Activated T-helper 2 cell treated with anti-CD3 and anti-CD28 coated beads, Interferon-gamma antibody, Interleukin-2, Interleukin-4, amounts not matched to agents 10 μg/mL and 5 μg/mL and 100 μg/mL, durations not matched to agents 14 hours and 24 hours and 36 hours (primary cell): ENCODE results near the gene TBCB. TPM values are rescaled to one million over a fixed set of nuclear protein-coding genes. Genes with fewer than 3 reads are reported as not detected.
"Not testable (repeated sequence)": the region's sequence is repeated elsewhere in the genome, so short reads cannot be mapped to it uniquely, and the experiment has no call there.

ENCODE experiments used
- DNase-seq: peaks from one replicate; pipeline ENCODE4 v3.0.0; 2021; ENCODE audit warnings: low spot score
- H3K27ac Mint-ChIP-seq: one replicate; pipeline ENCODE4 v1.8.0; 2021; ENCODE audit warnings: mixed read lengths
- H3K27me3 Mint-ChIP-seq: one replicate; pipeline ENCODE4 v1.8.0; 2021; ENCODE audit warnings: low read depth, mixed read lengths
- H3K36me3 Mint-ChIP-seq: one replicate; pipeline ENCODE4 v1.8.0; 2021; ENCODE audit warnings: low read depth, mixed read lengths
- H3K4me1 Mint-ChIP-seq: one replicate; pipeline ENCODE4 v1.8.0; 2021; ENCODE audit warnings: low read depth, mixed read lengths
- H3K4me3 Mint-ChIP-seq: one replicate; pipeline ENCODE4 v1.8.0; 2021; ENCODE audit warnings: low read depth, mild to moderate bottlenecking, moderate library complexity, mixed read lengths
- H3K9me3 Mint-ChIP-seq: one replicate; pipeline ENCODE4 v1.8.0; 2021; ENCODE audit warnings: mixed read lengths
- intact Hi-C: fragments of 100-400 bp; cut with micrococcal nuclease; formaldehyde crosslinking; loops from one replicate; pipeline ENCODE4 v1.15.1; 2023
- total RNA-seq: library from RNA; stranded (reverse); gene quantifications from 2 replicates; pipeline ENCODE4 v1.2.3, GENCODE V29; 2022

TBCB gene, protein sequence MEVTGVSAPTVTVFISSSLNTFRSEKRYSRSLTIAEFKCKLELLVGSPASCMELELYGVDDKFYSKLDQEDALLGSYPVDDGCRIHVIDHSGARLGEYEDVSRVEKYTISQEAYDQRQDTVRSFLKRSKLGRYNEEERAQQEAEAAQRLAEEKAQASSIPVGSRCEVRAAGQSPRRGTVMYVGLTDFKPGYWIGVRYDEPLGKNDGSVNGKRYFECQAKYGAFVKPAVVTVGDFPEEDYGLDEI
- total RNA-seq = 143 and 147 TPM in 2 replicates

GRCh38 chr19:36115453-36116343 is at the start of gene TBCB:
TBCB (plus strand) TSS chr19:36115468; CDS start chr19:36115561, 93 bp downstream.
- no peaks in the 10 kb centered on the region for H3K27me3 Mint-ChIP-seq
- peaks cover 23% of the 10 kb centered on the region for H3K4me1 Mint-ChIP-seq
- peaks cover 48% of the 10 kb centered on the region for H3K36me3 Mint-ChIP-seq
- intact Hi-C loops = loop anchor here (1.0 to 10.0 kb wide), 8 partner anchors 12 to 471 kb away; partner anchors contain the start of genes ALKBH6, COX6B1, ETV2 and HSPB6
- H3K27ac Mint-ChIP-seq = peak within 1 kb of the TSS; percentile 89
- H3K4me3 Mint-ChIP-seq = peak within 1 kb of the TSS; percentile 90
- no peaks in the 10 kb centered on the region for H3K9me3 Mint-ChIP-seq
- DNase-seq = no peak

DNA sequence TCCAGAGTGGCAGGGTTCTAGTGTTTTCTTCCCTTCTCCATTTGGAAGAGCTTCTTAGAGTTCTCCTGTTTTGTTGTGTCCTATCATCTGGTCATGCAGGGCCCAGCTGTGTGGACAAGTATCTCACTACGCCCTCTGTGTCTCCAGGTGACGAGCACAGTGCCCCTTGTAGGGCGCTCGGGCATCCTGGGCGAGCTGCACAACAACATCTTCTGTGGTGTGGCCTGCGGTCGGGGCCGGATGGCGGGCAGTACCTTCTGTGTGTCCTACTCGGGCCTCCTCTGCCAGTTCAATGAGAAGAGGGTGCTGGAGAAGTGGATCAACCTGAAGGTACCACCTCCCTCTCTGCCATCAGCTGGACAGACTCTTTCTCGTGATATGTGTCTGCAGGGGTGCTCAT is 47.6 kb upstream of the TBCB start:
- Mint-ChIP-seq H3K36me3 (peaks cover 58% of the 10 kb centered on the region), H3K4me1 (no peaks in the 10 kb centered on the region), H3K27ac (no peak overlapping the region), H3K4me3 (no peak overlapping the region), H3K9me3 (no peaks in the 10 kb centered on the region), H3K27me3 (no peaks in the 10 kb centered on the region)
- DNase-seq = no peak
- intact Hi-C loops = no loop called here

DNA sequence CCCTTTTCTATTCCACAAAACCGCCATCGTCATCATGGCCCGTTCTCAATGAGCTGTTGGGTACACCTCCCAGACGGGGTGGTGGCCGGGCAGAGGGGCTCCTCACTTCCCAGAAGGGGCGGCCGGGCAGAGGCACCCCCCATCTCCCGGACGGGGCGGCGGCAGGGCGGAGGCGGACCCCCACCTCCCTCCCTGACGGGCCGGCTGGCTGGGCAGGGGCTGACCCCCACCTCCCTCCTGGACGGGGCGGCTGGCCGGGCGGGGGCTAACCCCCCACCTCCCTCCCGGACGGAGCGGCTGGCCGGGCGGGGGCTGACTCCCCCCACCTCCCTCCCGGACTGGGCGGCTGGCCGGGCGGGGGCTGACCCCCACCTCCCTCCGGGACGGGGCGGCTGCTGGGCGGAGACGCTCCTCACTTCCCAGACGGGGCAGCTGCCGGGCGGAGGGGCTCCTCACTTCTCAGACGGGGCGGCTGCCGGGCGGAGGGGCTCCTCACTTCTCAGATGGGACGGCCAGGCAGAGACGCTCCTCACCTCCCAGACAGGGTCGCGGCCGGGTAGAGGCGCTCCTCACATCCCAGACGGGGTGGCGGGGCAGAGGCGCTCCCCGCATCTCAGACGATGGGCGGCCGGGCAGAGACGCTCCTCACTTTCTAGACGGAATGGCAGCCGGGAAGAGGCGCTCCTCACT is 46.3 kb upstream of the TBCB start:
- H3K27me3 Mint-ChIP-seq, H3K4me3 Mint-ChIP-seq, H3K27ac Mint-ChIP-seq, H3K9me3 Mint-ChIP-seq, intact Hi-C loops, DNase-seq, H3K4me1 Mint-ChIP-seq: not testable (repeated sequence)
- peaks cover 61% of the 10 kb centered on the region for H3K36me3 Mint-ChIP-seq

GRCh38 chr19:36072081-36072480 is 43.2 kb upstream of the TBCB start:
- no peak for DNase-seq
- Mint-ChIP-seq H3K4me1 (no peaks in the 10 kb centered on the region), H3K27ac (no peak overlapping the region), H3K9me3 (no peaks in the 10 kb centered on the region), H3K27me3 (no peaks in the 10 kb centered on the region), H3K36me3 (peaks cover 52% of the 10 kb centered on the region), H3K4me3 (no peak overlapping the region)
- intact Hi-C loops = no loop called here

- Mint-ChIP-seq H3K4me3 (no peak overlapping the region), H3K27me3 (no peaks in the 10 kb centered on the region), H3K36me3 (peaks cover 49% of the 10 kb centered on the region), H3K27ac (no peak overlapping the region), H3K9me3 (no peaks in the 10 kb centered on the region), H3K4me1 (no peaks in the 10 kb centered on the region)
- no peak for DNase-seq
- intact Hi-C loops = no loop called here
Measured at GRCh38 chr19:36073121-36073876, 42.0 kb upstream of the TBCB start.

GRCh38 chr19:36079389-36079945 is 35.8 kb upstream of the TBCB start:
- DNase-seq = no peak
- intact Hi-C loops = no loop called here
- H3K36me3 Mint-ChIP-seq = peaks cover 60% of the 10 kb centered on the region
- no peak overlapping the region for H3K4me3 Mint-ChIP-seq
- H3K9me3 Mint-ChIP-seq = no peaks in the 10 kb centered on the region
- no peaks in the 10 kb centered on the region for H3K4me1 Mint-ChIP-seq
- H3K27ac Mint-ChIP-seq = peak overlapping the region; percentile 38
- no peaks in the 10 kb centered on the region for H3K27me3 Mint-ChIP-seq

GRCh38 chr19:36081385-36081784 is 33.9 kb upstream of the TBCB start:
- DNase-seq = no peak
- Mint-ChIP-seq H3K27ac (no peak overlapping the region), H3K4me3 (no peak overlapping the region), H3K36me3 (peaks cover 65% of the 10 kb centered on the region), H3K27me3 (no peaks in the 10 kb centered on the region), H3K4me1 (no peaks in the 10 kb centered on the region), H3K9me3 (no peaks in the 10 kb centered on the region)
- intact Hi-C loops = no loop called here

DNA sequence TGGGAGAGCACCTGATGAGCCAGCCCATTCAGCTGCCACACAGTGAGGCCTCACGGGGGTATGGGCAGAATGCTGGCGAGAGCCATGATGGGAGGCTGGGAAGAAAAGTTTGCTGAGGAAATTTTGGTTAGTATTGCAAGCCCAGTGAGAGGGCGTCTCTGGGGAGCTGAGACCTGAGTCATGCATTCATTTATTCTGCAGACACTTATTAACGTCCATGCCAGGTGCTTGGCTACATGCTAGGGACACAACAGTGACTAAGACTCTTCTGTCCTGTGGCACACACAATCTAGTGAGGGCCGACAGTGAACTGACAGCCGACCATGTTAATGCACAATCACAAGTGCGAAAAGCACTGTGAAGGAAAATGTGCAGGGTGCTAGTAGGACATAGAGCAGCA is 33.4 kb upstream of the TBCB start:
- DNase-seq = no peak
- no peak overlapping the region for H3K4me3 Mint-ChIP-seq
- H3K27ac Mint-ChIP-seq = no peak overlapping the region
- intact Hi-C loops = no loop called here
- no peaks in the 10 kb centered on the region for H3K27me3 Mint-ChIP-seq
- peaks cover 67% of the 10 kb centered on the region for H3K36me3 Mint-ChIP-seq
- H3K4me1 Mint-ChIP-seq = no peaks in the 10 kb centered on the region
- H3K9me3 Mint-ChIP-seq = no peaks in the 10 kb centered on the region

DNA sequence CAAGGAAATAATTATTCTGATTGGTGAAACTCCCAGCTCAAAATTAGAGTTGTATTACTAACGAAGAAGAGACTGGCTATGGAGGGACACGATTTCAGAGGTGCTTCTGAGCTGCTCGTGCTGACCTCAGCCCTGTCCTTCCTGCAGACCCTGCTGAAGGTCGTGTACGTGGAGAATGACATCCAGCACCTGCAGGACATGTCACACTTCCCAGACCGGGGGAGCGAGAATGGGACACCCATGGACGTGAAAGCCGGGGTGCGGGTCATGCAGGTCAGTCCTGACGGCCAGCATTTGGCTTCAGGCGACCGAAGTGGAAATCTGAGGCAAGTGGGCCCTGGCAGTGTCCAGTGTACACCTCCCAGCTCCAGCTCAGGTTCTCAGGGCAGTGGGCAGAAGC is 32.4 kb upstream of the TBCB start:
- Mint-ChIP-seq H3K4me1 (no peaks in the 10 kb centered on the region), H3K27ac (no peak overlapping the region), H3K27me3 (no peaks in the 10 kb centered on the region), H3K4me3 (no peak overlapping the region), H3K36me3 (peaks cover 60% of the 10 kb centered on the region), H3K9me3 (no peaks in the 10 kb centered on the region)
- intact Hi-C loops = no loop called here
- no peak for DNase-seq

DNA sequence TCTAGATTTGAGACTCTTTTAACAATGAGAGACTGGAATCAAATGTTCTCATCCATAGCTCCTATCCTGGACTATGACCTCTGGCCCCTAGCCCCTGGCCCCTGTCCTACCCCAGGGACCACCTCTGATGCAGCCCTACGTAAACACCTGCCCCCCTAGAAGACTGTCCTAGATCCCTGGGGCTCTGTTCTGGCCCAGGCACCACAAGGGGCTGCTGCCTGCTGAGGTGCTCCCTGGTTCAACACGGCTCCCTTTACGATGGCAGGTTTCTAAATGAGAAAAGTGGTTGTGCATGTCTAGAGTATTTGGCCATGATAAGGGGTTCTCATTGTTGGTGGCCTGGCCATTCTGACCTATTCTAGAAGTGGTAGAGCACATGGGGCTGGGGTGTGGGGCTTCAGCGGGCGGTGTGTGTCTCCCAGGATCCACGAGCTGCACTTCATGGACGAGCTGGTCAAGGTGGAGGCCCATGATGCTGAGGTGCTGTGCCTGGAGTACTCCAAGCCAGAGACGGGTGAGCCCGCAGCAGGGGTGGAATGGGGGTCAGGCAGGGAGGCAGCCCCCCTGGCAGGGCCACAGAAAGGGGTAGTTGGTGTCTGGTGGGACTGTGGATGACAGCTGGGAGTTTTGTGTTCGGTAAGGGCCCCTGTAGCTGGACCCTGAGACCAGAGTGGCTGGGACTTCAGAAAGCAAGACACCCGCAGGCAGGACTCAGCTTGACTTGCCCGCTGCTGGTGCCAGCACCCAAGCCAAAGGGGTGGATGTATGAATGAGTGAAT is 30.8 kb upstream of the TBCB start:
- intact Hi-C loops = no loop called here
- peaks cover 64% of the 10 kb centered on the region for H3K36me3 Mint-ChIP-seq
- no peak overlapping the region for H3K4me3 Mint-ChIP-seq
- no peak overlapping the region for H3K27ac Mint-ChIP-seq
- H3K9me3 Mint-ChIP-seq = no peaks in the 10 kb centered on the region
- no peaks in the 10 kb centered on the region for H3K27me3 Mint-ChIP-seq
- DNase-seq = no peak
- no peaks in the 10 kb centered on the region for H3K4me1 Mint-ChIP-seq

- Mint-ChIP-seq H3K36me3 (peaks cover 67% of the 10 kb centered on the region), H3K9me3 (no peaks in the 10 kb centered on the region), H3K4me3 (no peak overlapping the region), H3K27me3 (no peaks in the 10 kb centered on the region), H3K4me1 (no peaks in the 10 kb centered on the region), H3K27ac (no peak overlapping the region)
- no peak for DNase-seq
- intact Hi-C loops = no loop called here
Measured at GRCh38 chr19:36086326-36086725, 28.9 kb upstream of the TBCB start.
